ENCODE data around the gene MIDN. TPM values are rescaled to one million over a fixed set of nuclear protein-coding genes. Genes with fewer than 3 reads are reported as not detected.

MIDN gene
- total RNA-seq, 4 donors from 2014 or later, result 34.9 to 117 (median 86.3) TPM

DNA sequence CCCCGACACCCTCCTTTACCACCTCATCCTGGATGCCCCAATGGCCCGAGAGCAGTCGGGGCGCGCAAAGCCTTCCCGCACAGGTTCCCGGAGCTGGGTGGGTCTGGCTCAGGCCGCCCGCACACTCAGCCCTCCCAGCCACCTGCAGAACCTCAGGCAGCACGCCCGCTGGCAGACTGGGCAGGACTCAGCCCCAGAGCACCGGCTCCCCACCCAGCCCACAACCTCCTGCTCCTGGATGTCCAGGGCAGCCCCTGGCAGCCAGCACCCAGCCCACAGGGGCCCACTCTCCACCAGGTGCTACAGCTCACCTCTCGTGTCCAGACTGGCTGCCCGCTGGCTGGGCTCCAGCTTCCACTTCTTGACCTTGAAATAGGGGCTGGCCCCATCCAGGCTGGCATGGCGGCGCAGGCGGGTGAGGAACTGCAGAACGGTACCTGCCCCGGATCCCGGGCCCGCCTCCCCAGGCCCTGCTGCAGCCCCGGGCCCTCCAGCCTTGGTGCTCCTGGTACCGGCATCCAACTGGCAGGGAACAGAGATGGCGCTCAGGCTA lies 15.2 kb upstream of the MIDN start:
- intact Hi-C loops (cut with DNase I; ENCODE audit: low total_unique reads), result no loop called here
- Histone ChIP-seq H3K27me3 (peaks cover 4 to 6% (median 5%) of the 10 kb centered on the region in 3 donors), H3K36me3 (no peaks in the 10 kb centered on the region), H3K27ac (no peak overlapping the region), H3K4me3 (no peak overlapping the region), H3K9me3 (no peaks in the 10 kb centered on the region), H3K4me1 (peaks cover 3 to 9% of the 10 kb centered on the region in 2 donors)
- no peak for TF ChIP-seq POLR2A (IDR thresholded peaks at IDR 0.05)
- TF ChIP-seq, protein P1, sequence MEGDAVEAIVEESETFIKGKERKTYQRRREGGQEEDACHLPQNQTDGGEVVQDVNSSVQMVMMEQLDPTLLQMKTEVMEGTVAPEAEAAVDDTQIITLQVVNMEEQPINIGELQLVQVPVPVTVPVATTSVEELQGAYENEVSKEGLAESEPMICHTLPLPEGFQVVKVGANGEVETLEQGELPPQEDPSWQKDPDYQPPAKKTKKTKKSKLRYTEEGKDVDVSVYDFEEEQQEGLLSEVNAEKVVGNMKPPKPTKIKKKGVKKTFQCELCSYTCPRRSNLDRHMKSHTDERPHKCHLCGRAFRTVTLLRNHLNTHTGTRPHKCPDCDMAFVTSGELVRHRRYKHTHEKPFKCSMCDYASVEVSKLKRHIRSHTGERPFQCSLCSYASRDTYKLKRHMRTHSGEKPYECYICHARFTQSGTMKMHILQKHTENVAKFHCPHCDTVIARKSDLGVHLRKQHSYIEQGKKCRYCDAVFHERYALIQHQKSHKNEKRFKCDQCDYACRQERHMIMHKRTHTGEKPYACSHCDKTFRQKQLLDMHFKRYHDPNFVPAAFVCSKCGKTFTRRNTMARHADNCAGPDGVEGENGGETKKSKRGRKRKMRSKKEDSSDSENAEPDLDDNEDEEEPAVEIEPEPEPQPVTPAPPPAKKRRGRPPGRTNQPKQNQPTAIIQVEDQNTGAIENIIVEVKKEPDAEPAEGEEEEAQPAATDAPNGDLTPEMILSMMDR (IDR thresholded peaks at IDR 0.05 in 4 of 5, conservative IDR thresholded peaks at IDR 0.05 in 1 of 5), result no peak
- in situ Hi-C loops (cut with MboI; ENCODE audit: low sequenced_read_pairs in 4 of 4), result no loop called here
- no peak for DNase-seq
- ATAC-seq, result no peak

DNA sequence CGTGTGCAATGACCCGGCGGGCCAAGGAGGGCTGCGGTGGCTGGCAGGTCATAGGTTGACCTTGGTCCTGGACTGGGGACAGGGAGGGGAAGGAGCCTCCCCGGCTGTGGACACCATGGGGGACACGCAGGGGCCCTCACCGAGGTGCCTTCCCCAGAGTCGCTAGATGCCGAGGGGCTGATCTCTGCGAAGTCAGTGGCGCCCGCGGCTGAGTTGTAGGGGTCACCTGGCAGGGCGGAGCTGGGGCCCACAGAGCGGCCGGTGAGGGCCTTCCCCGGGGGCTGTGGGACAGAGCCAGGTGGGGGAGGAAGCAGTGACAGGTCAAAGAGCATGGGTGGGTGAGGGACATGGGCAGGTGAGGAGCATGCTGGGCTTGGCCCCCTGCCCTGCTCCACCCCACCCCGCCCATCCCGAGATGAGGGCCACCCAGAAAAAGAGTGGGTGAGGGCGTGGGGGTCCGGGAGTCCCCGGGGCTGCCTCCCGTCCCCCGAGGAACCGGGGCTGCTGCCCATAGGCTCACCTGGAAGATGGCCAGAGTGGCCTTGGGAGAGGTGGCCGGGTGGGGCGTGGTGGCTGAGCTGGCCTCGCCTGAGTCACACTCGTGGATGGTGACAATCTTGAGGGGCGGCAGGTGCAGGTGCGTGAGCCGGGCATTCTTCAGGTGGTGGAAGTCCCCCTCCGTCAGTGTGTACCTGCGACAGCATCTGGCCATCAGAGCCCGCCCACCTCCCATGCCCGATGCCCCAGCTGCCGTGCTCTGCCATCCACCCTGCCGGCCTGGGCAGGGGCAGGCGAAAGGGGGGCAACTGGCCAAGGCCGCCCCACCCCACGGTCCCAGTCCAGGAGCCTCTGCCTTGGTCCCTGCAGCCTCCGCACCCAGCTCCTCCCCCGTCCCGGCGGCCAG lies 14.1 kb upstream of the MIDN start:
- no peak for TF ChIP-seq POLR2A (IDR thresholded peaks at IDR 0.05)
- TF ChIP-seq, protein P1 (IDR thresholded peaks at IDR 0.05 in 4 of 5, conservative IDR thresholded peaks at IDR 0.05 in 1 of 5), result no peak
- no peaks in the 10 kb centered on the region for H3K36me3 ChIP-seq
- ATAC-seq (no peak), DNase-seq (no peak)
- H3K4me1 ChIP-seq, result peaks cover 3 to 15% of the 10 kb centered on the region in 2 donors
- no peaks in the 10 kb centered on the region for H3K9me3 ChIP-seq
- in situ Hi-C loops (cut with MboI; ENCODE audit: low sequenced_read_pairs in 4 of 4), result no loop called here
- intact Hi-C loops (cut with DNase I; ENCODE audit: low total_unique reads), result no loop called here
- H3K27me3 ChIP-seq, result peaks cover 4 to 6% (median 5%) of the 10 kb centered on the region in 3 donors
- no peak overlapping the region for H3K27ac ChIP-seq
- no peak overlapping the region for H3K4me3 ChIP-seq

DNA sequence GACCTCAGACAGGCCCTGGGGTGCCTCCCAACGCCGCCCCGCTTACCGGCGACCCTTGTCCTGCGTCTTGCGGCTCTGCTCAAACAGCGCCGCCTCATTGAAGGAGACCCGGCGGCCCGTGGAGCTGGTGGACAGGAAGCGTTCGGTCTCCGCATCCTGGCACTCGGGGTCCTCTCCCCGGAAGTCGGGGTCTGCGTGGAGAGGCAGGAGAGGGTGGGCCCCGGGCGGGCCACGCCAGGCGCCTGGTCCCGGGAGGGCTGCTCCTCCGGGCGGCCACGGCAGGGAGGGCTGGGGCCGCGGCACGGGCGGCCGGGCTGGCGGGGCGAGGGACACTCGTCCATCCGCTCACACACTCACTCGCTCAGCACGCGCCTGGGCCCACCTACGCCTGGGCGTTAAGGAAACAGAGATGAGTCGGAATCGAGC lies 13.4 kb upstream of the MIDN start:
- Histone ChIP-seq H3K4me1 (peaks cover 3 to 15% of the 10 kb centered on the region in 2 donors), H3K36me3 (no peaks in the 10 kb centered on the region), H3K27ac (no peak overlapping the region), H3K4me3 (no peak overlapping the region), H3K9me3 (no peaks in the 10 kb centered on the region), H3K27me3 (peaks cover 4 to 6% (median 5%) of the 10 kb centered on the region in 3 donors)
- in situ Hi-C loops (cut with MboI; ENCODE audit: low sequenced_read_pairs in 4 of 4), result no loop called here
- no peak for ATAC-seq
- intact Hi-C loops (cut with DNase I; ENCODE audit: low total_unique reads), result no loop called here
- no peak for DNase-seq
- TF ChIP-seq, protein P1 (IDR thresholded peaks at IDR 0.05 in 4 of 5, conservative IDR thresholded peaks at IDR 0.05 in 1 of 5), result no peak
- TF ChIP-seq POLR2A (IDR thresholded peaks at IDR 0.05), result no peak

DNA sequence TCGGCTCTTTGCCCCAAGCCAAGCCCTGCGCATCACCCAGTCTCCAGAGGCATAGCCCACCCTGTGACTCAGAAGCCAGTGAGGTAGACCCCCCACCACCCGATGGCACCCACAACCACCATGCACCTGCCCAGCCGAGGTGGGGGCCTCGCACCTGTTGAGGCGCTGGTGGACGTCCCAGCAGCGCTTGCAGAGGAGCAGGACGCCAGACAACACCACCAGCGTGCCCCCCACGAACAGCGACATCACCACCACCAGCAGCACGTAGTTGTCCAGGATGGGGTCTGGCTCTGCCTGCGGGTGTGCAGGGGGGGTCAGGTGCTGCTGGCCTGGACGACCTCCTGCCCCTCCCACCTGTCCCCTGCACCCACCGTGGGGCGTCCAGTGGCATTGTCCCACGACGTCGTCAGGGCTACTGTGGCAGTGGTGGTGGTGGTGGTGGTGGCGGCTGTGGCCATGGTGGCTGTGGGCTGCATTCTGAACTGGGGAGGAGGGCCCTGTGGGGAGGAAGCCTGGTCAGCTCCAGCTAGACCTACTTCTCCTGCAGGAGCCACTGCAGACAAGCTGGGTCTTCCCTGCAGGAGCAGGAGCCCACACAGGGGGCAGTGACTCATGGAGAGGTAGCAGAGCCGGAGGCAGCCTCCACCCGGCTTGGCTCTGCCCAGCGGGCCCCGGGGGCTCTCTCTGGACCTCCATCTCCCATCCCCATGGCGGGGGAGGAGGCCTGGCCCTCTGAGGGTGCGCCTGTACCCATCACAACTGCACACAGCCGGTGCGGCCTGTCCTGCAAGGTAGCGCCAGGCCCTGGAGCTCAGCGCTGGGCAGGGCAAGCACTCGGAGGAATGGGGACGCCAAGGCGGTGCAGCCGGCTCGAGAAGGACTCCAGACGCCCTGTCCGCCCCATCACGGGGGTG lies 12.5 kb upstream of the MIDN start:
- H3K36me3 ChIP-seq, result no peaks in the 10 kb centered on the region
- intact Hi-C loops (cut with DNase I; ENCODE audit: low total_unique reads) (no loop called here), in situ Hi-C loops (cut with MboI; ENCODE audit: low sequenced_read_pairs in 4 of 4) (no loop called here)
- H3K27me3 ChIP-seq, result peaks cover 4 to 6% (median 5%) of the 10 kb centered on the region in 3 donors
- H3K9me3 ChIP-seq, result no peaks in the 10 kb centered on the region
- peaks cover 8 to 20% of the 10 kb centered on the region in 2 donors for H3K4me1 ChIP-seq
- H3K4me3 ChIP-seq, result no peak overlapping the region
- no peak for DNase-seq
- TF ChIP-seq, protein P1 (IDR thresholded peaks at IDR 0.05 in 4 of 5, conservative IDR thresholded peaks at IDR 0.05 in 1 of 5), result no peak
- no peak for TF ChIP-seq POLR2A (IDR thresholded peaks at IDR 0.05)
- no peak for ATAC-seq
- no peak overlapping the region for H3K27ac ChIP-seq
